ENCODE results near the gene ACVR2B. TPM values are rescaled to one million over a fixed set of nuclear protein-coding genes. Genes with fewer than 3 reads are reported as not detected.

Gene ACVR2B
- total and polyA plus RNA-seq, 2 donors (not counting 1 experiment from before 2014, with no cell fraction given): 0.18 to 4.2 TPM

DNA sequence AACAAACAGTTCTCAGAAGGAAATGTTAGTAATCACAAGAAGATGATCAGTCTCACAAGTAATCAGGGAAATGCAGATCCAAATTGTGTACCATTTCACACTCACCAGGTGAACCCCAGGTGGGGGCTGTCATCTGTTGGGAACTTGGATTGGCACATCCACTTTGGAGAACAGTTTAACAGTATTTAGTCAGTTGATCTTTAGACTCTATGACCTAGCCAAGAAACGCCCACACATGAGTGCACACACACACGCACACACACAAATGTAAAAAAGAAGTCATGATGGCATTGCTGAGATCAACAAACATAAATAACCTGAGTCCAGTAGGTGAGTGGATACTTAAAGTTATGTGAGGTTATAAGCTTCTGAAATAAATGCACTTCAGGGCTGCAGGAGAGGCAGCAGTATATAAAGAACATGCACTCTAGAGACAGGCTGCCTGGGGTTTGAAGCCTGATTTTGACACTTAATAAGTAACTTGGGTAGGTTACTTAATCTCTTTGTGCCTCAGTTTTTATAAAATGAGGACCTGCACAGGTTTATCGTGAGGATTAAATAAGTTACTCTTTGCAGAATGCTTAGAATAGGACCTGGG is 17.7 kb downstream of the ACVR2B start:
- Histone ChIP-seq H3K27ac (ENCODE audit: low read length in 2 of 2) (no peak overlapping the region), H3K4me1 (ENCODE audit: control insufficient read depth in 2 of 2, insufficient read depth in 2 of 2, low read length in 2 of 2) (no peaks in the 10 kb centered on the region), H3K4me3 (ENCODE audit: control extremely low read depth in 1 of 5, extremely low read depth in 1 of 5, insufficient read depth in 1 of 5, low read depth in 2 of 5, low read length in 4 of 5) (no peak overlapping the region), H3K36me3 (replicated peaks in 1 of 2; ENCODE audit: control extremely low read depth in 1 of 2, control insufficient read depth in 1 of 2, extremely low read depth in 1 of 2, insufficient read depth in 2 of 2, low read length in 1 of 2) (no peaks in the 10 kb centered on the region), H4K20me1 (ENCODE audit: control insufficient read depth, insufficient read depth, low read length, poor library complexity, severe bottlenecking) (no peaks in the 10 kb centered on the region), H3K9ac (ENCODE audit: low read length) (no peak overlapping the region), H3K79me2 (ENCODE audit: control insufficient read depth, insufficient read depth, low read length) (no peaks in the 10 kb centered on the region), H3K9me3 (ENCODE audit: control extremely low read depth in 1 of 3, control insufficient read depth in 2 of 3, insufficient read depth in 1 of 3, low read length in 2 of 3) (peaks cover 0 to 15% (median 3%) of the 10 kb centered on the region in 3 donors), H2AFZ (ENCODE audit: insufficient read depth, low read depth, low read length, poor library complexity, severe bottlenecking) (no peak overlapping the region), H3K27me3 (replicated peaks in 1 of 4; ENCODE audit: control extremely low read depth in 1 of 4, control insufficient read depth in 3 of 4, insufficient read depth in 4 of 4, low read length in 3 of 4) (no peaks in the 10 kb centered on the region), H3K4me2 (replicated peaks; ENCODE audit: low read depth, low read length, poor library complexity, severe bottlenecking) (no peak overlapping the region)
- Mint-ChIP-seq H3K27ac (no peak overlapping the region), H3K9me3 (ENCODE audit: insufficient read depth) (peaks cover 12% of the 10 kb centered on the region), H3K4me3 (no peak overlapping the region), H3K4me1 (no peaks in the 10 kb centered on the region), H3K27me3 (no peaks in the 10 kb centered on the region)
- ChIA-PET CTCF (interaction anchor here (1.0 kb wide), 1 partner anchor 9 kb away, joined by 7 read pairs; no protein-coding TSS in a partner anchor), POLR2A (no interaction called here)
- TF ChIP-seq EZH2 (IDR thresholded peaks at IDR 0.05; ENCODE audit: borderline replicate concordance, insufficient read depth, low read depth, low read length, poor library complexity, severe bottlenecking): no peak
- TF ChIP-seq, protein P1, sequence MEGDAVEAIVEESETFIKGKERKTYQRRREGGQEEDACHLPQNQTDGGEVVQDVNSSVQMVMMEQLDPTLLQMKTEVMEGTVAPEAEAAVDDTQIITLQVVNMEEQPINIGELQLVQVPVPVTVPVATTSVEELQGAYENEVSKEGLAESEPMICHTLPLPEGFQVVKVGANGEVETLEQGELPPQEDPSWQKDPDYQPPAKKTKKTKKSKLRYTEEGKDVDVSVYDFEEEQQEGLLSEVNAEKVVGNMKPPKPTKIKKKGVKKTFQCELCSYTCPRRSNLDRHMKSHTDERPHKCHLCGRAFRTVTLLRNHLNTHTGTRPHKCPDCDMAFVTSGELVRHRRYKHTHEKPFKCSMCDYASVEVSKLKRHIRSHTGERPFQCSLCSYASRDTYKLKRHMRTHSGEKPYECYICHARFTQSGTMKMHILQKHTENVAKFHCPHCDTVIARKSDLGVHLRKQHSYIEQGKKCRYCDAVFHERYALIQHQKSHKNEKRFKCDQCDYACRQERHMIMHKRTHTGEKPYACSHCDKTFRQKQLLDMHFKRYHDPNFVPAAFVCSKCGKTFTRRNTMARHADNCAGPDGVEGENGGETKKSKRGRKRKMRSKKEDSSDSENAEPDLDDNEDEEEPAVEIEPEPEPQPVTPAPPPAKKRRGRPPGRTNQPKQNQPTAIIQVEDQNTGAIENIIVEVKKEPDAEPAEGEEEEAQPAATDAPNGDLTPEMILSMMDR (IDR thresholded peaks at IDR 0.05): no peak
- DNase-seq (no peak), ATAC-seq (ENCODE audit: low read depth) (no peak)
- intact Hi-C loops (cut with micrococcal nuclease): no loop called here
- WGBS (ENCODE audit: insufficient coverage): 100% methylated on average over 1 of the region's 3 CpGs

DNA sequence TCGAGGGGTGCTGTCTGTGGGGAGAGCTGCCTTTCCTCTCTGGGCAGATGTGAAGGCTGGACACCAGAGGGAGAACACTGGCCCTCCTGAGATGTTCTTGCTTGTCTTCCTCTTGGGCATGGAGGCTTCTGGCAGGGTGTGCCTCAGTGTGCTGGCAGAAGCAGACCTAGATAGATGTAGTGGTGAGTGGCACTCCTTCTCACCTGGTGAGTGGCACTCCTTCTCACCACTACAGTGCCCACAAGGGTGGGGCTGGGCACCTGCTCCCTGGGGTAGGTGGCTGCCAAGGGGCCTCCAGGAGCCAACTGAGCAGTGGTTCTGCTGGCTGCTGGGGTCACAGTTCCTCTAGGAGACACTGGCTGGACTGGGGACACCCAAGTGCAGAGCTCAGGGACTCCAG is 18.7 kb downstream of the ACVR2B start:
- H3K9ac ChIP-seq (ENCODE audit: low read length): no peak overlapping the region
- WGBS (ENCODE audit: insufficient coverage): 88% methylated on average over 1 of the region's 1 CpG
- no peaks in the 10 kb centered on the region for H4K20me1 ChIP-seq (ENCODE audit: control insufficient read depth, insufficient read depth, low read length, poor library complexity, severe bottlenecking)
- H3K4me1 ChIP-seq (ENCODE audit: control insufficient read depth in 2 of 2, insufficient read depth in 2 of 2, low read length in 2 of 2): no peaks in the 10 kb centered on the region
- peaks cover 12% of the 10 kb centered on the region for H3K9me3 Mint-ChIP-seq (ENCODE audit: insufficient read depth)
- no peaks in the 10 kb centered on the region for H3K36me3 ChIP-seq (replicated peaks in 1 of 2; ENCODE audit: control extremely low read depth in 1 of 2, control insufficient read depth in 1 of 2, extremely low read depth in 1 of 2, insufficient read depth in 2 of 2, low read length in 1 of 2)
- POLR2A ChIA-PET: no interaction called here
- no peak overlapping the region for H3K27ac ChIP-seq (ENCODE audit: low read length in 2 of 2)
- no peak overlapping the region for H3K4me2 ChIP-seq (replicated peaks; ENCODE audit: low read depth, low read length, poor library complexity, severe bottlenecking)
- no peak overlapping the region for H2AFZ ChIP-seq (ENCODE audit: insufficient read depth, low read depth, low read length, poor library complexity, severe bottlenecking)
- intact Hi-C loops (cut with micrococcal nuclease): no loop called here
- no peak overlapping the region for H3K4me3 Mint-ChIP-seq
- no peaks in the 10 kb centered on the region for H3K27me3 ChIP-seq (replicated peaks in 1 of 4; ENCODE audit: control extremely low read depth in 1 of 4, control insufficient read depth in 3 of 4, insufficient read depth in 4 of 4, low read length in 3 of 4)
- ATAC-seq (ENCODE audit: low read depth): no peak
- no peaks in the 10 kb centered on the region for H3K4me1 Mint-ChIP-seq
- H3K79me2 ChIP-seq (ENCODE audit: control insufficient read depth, insufficient read depth, low read length): no peaks in the 10 kb centered on the region
- peaks cover 0 to 15% (median 3%) of the 10 kb centered on the region in 3 donors for H3K9me3 ChIP-seq (ENCODE audit: control extremely low read depth in 1 of 3, control insufficient read depth in 2 of 3, insufficient read depth in 1 of 3, low read length in 2 of 3)
- CTCF ChIA-PET: interaction anchor here (1.0 kb wide), 1 partner anchor 8 kb away, joined by 7 read pairs; no protein-coding TSS in a partner anchor
- no peak overlapping the region for H3K4me3 ChIP-seq (ENCODE audit: control extremely low read depth in 1 of 5, extremely low read depth in 1 of 5, insufficient read depth in 1 of 5, low read depth in 2 of 5, low read length in 4 of 5)
- H3K27ac Mint-ChIP-seq: no peak overlapping the region
- H3K27me3 Mint-ChIP-seq: no peaks in the 10 kb centered on the region
- DNase-seq: no peak
- no peak for TF ChIP-seq EZH2 (IDR thresholded peaks at IDR 0.05; ENCODE audit: borderline replicate concordance, insufficient read depth, low read depth, low read length, poor library complexity, severe bottlenecking)
- TF ChIP-seq, protein P1 (IDR thresholded peaks at IDR 0.05): no peak
